BJ (cell line): ENCODE data around the gene IFFO2. TPM values are rescaled to one million over a fixed set of nuclear protein-coding genes. Genes with fewer than 3 reads are reported as not detected.

Source experiments
- CTCF ChIA-PET: fragments of 350-600 bp; formaldehyde crosslinking; extraction: SDS; loops from one replicate; lab custom pipeline; 2021; ENCODE audit warnings: antibody characterized with exemption, inconsistent platforms; lab: Yijun Ruan, JAX
- POLR2A ChIA-PET: fragments of 300-600 bp; sonication (Branson Sonifier 250); formaldehyde crosslinking; extraction: SDS; loops from one replicate; lab custom pipeline; 2021; ENCODE audit warnings: antibody characterized with exemption; lab: Charles Lee
- DNase-seq: peaks from one replicate; pipeline ENCODE4 v3.0.0-alpha.2; 2011; ENCODE audit warnings: low read depth
- H3K27me3 ChIP-seq: 2 replicates; pipeline ENCODE4 v1.6.0; 2011; ENCODE audit warnings: low read length; ENCODE audit not compliant: control insufficient read depth, insufficient read depth
- H3K36me3 ChIP-seq: 2 replicates; pipeline ENCODE4 v1.5.1; 2011; ENCODE audit warnings: low read length; ENCODE audit not compliant: control insufficient read depth, insufficient read depth
- H3K4me3 ChIP-seq: 2 replicates; pipeline ENCODE4 v1.5.1; 2011; ENCODE audit warnings: low read depth, mild to moderate bottlenecking, control low read depth, low read length
- CTCF ChIP-seq: IDR thresholded peaks from 2 replicates; pipeline ENCODE4 v1.5.1; 2011; ENCODE audit warnings: low read depth, mild to moderate bottlenecking, control low read depth, inconsistent platforms, low read length, moderate library complexity; ENCODE audit not compliant: insufficient read depth
- polyA plus RNA-seq: library from polyadenylated mRNA; depleted of rRNA; stranded (reverse); fragments of >200 nt; gene quantifications from 2 replicates; pipeline ENCODE4 v1.2.3, GENCODE V29; 2011

IFFO2 gene
- polyA plus RNA-seq, 1 experiment = 15.0 TPM

- ChIA-PET POLR2A (no interaction called here), CTCF (interaction anchor here (0.6 kb wide), 1 partner anchor 183 kb away, joined by 3 read pairs; no protein-coding TSS in a partner anchor)
- H3K27me3 ChIP-seq = peaks cover 13% of the 10 kb centered on the region
- no peak for TF ChIP-seq CTCF
- no peak overlapping the region for H3K4me3 ChIP-seq
- no peak for DNase-seq
- H3K36me3 ChIP-seq = no peaks in the 10 kb centered on the region
Measured at GRCh38 chr1:18865176-18865575, 91.3 kb downstream of the IFFO2 start.

- CTCF ChIA-PET = interaction anchor here (2.6 kb wide), 1 partner anchor 13 kb away, joined by 12 read pairs; no protein-coding TSS in a partner anchor
- Histone ChIP-seq H3K4me3 (no peak overlapping the region), H3K27me3 (peaks cover 8% of the 10 kb centered on the region), H3K36me3 (no peaks in the 10 kb centered on the region)
- TF ChIP-seq CTCF = no peak
- DNase-seq = no peak
- POLR2A ChIA-PET = no interaction called here
Measured at GRCh38 chr1:18861590-18861989, 94.9 kb downstream of the IFFO2 start.

GRCh38 chr1:18861082-18861481, 95.4 kb downstream of the IFFO2 start:
- CTCF ChIA-PET = interaction anchor here (2.6 kb wide), 1 partner anchor 14 kb away, joined by 12 read pairs; no protein-coding TSS in a partner anchor
- TF ChIP-seq CTCF = no peak
- no peak for DNase-seq
- no peak overlapping the region for H3K4me3 ChIP-seq
- H3K27me3 ChIP-seq = peaks cover 7% of the 10 kb centered on the region
- POLR2A ChIA-PET = no interaction called here
- H3K36me3 ChIP-seq = no peaks in the 10 kb centered on the region

- TF ChIP-seq CTCF = no peak
Measured at GRCh38 chr1:18859560-18859959, 96.9 kb downstream of the IFFO2 start, which contains the start of gene TAS1R2. Gene TAS1R2 (minus strand): TSS chr1:18859660. CDS start chr1:18859660, 0 bp downstream.

GRCh38 chr1:18858070-18858688, 98.3 kb downstream of the IFFO2 start:
- no peak for DNase-seq
- Histone ChIP-seq H3K4me3 (no peak overlapping the region), H3K27me3 (peaks cover 1% of the 10 kb centered on the region; the same call in 1 of the 2 replicates), H3K36me3 (no peaks in the 10 kb centered on the region)
- POLR2A ChIA-PET = no interaction called here
- TF ChIP-seq CTCF = no peak
- CTCF ChIA-PET = no interaction called here

More at GRCh38 chr1:18859560-18859959, 96.9 kb downstream of the IFFO2 start, which contains the start of gene TAS1R2:
- ChIA-PET CTCF (no interaction called here), POLR2A (no interaction called here)
- H3K36me3 ChIP-seq = no peaks in the 10 kb centered on the region
- no peak for DNase-seq
- H3K27me3 ChIP-seq = peaks cover 3% of the 10 kb centered on the region; the same call in 1 of the 2 replicates
- no peak within 1 kb of the TSS for H3K4me3 ChIP-seq
